ENCODE data around the gene HELB. TPM values are rescaled to one million over a fixed set of nuclear protein-coding genes. Genes with fewer than 3 reads are reported as not detected.

The HELB gene
- total and polyA plus RNA-seq, 8 donors = 3.8 to 7.7 (median 6.2) TPM

- no peak for TF ChIP-seq CTCF (IDR thresholded peaks at IDR 0.05)
- H3K4me1 ChIP-seq = no peaks in the 10 kb centered on the region
- no peak for DNase-seq
- no peak for ATAC-seq
- no peak overlapping the region for H3K27ac ChIP-seq
- peaks cover 0 to 20% of the 10 kb centered on the region in 2 donors for H3K9me3 ChIP-seq
- no peak overlapping the region for H3K4me3 ChIP-seq
- H3K27me3 ChIP-seq = no peaks in the 10 kb centered on the region
- intact Hi-C loops (cut with DNase I) = no loop called here
- peaks cover 0 to 39% of the 10 kb centered on the region in 2 donors for H3K36me3 ChIP-seq
Observed at GRCh38 chr12:66345956-66346355, 43.7 kb downstream of the HELB start.

- no peaks in the 10 kb centered on the region for H3K27me3 ChIP-seq
- DNase-seq = no peak
- ATAC-seq = no peak
- no peak overlapping the region for H3K27ac ChIP-seq
- H3K4me1 ChIP-seq = no peaks in the 10 kb centered on the region
- TF ChIP-seq CTCF (IDR thresholded peaks at IDR 0.05) = no peak
- intact Hi-C loops (cut with DNase I) = no loop called here
- H3K9me3 ChIP-seq = no peaks in the 10 kb centered on the region
- H3K4me3 ChIP-seq = no peak overlapping the region
- peaks cover 0 to 5% of the 10 kb centered on the region in 2 donors for H3K36me3 ChIP-seq
Observed at GRCh38 chr12:66351301-66351700, 49.0 kb downstream of the HELB start.

GRCh38 chr12:66352197-66352596 is 49.9 kb downstream of the HELB start:
- DNase-seq (peak in 1 of 4 donors; percentile 26), ATAC-seq (peak; percentile 56)
- Histone ChIP-seq H3K9me3 (no peaks in the 10 kb centered on the region), H3K27me3 (no peaks in the 10 kb centered on the region), H3K27ac (no peak overlapping the region), H3K4me1 (no peaks in the 10 kb centered on the region), H3K36me3 (no peaks in the 10 kb centered on the region), H3K4me3 (no peak overlapping the region)
- intact Hi-C loops (cut with DNase I) = no loop called here
- no peak for TF ChIP-seq CTCF (IDR thresholded peaks at IDR 0.05)

- no peak for ATAC-seq
Observed at GRCh38 chr12:66352899-66353298, 50.6 kb downstream of the HELB start.

GRCh38 chr12:66354291-66354690 is 52.0 kb downstream of the HELB start:
- Histone ChIP-seq H3K27me3 (no peaks in the 10 kb centered on the region), H3K4me3 (no peak overlapping the region), H3K27ac (no peak overlapping the region), H3K36me3 (no peaks in the 10 kb centered on the region), H3K9me3 (no peaks in the 10 kb centered on the region), H3K4me1 (no peaks in the 10 kb centered on the region)
- peak in 1 of 4 donors; percentile 3 for DNase-seq
- TF ChIP-seq CTCF (IDR thresholded peaks at IDR 0.05) = no peak
- ATAC-seq = no peak
- intact Hi-C loops (cut with DNase I) = no loop called here

More at GRCh38 chr12:66352899-66353298, 50.6 kb downstream of the HELB start:
- no peak for DNase-seq
- H3K4me1 ChIP-seq = no peaks in the 10 kb centered on the region
- no peak for TF ChIP-seq CTCF (IDR thresholded peaks at IDR 0.05)
- H3K27me3 ChIP-seq = no peaks in the 10 kb centered on the region
- no peaks in the 10 kb centered on the region for H3K36me3 ChIP-seq
- no peak overlapping the region for H3K27ac ChIP-seq
- H3K9me3 ChIP-seq = no peaks in the 10 kb centered on the region
- no peak overlapping the region for H3K4me3 ChIP-seq
- intact Hi-C loops (cut with DNase I) = no loop called here

All from left lung (tissue), 10 donors.